Measurements from ENCODE around the gene ING5.

DNA sequence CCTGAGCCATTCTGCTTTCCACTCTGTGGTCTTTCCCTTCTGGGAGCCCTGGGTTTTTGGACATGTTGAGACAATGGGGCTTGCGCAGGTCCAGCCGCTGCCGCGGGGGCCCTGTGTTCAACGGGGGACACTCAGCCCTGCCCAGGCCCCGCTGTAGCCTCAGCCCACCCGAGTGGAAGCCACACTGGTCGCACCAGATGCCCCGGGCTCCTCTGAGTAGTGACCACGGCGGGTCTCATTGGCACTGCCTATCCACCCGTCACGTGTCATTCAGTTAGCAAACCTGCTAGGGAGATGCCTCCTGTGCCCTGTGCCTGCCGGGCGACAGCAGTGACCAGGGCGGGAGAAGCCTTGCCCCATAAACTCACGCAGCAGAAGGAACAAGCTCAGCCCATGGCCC is 51.7 kb downstream of the ING5 start:
- TF ChIP-seq, protein P1, sequence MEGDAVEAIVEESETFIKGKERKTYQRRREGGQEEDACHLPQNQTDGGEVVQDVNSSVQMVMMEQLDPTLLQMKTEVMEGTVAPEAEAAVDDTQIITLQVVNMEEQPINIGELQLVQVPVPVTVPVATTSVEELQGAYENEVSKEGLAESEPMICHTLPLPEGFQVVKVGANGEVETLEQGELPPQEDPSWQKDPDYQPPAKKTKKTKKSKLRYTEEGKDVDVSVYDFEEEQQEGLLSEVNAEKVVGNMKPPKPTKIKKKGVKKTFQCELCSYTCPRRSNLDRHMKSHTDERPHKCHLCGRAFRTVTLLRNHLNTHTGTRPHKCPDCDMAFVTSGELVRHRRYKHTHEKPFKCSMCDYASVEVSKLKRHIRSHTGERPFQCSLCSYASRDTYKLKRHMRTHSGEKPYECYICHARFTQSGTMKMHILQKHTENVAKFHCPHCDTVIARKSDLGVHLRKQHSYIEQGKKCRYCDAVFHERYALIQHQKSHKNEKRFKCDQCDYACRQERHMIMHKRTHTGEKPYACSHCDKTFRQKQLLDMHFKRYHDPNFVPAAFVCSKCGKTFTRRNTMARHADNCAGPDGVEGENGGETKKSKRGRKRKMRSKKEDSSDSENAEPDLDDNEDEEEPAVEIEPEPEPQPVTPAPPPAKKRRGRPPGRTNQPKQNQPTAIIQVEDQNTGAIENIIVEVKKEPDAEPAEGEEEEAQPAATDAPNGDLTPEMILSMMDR (IDR thresholded peaks at IDR 0.05 in 4 of 5, conservative IDR thresholded peaks at IDR 0.05 in 1 of 5), result no peak
- TF ChIP-seq POLR2A (IDR thresholded peaks at IDR 0.05), result no peak

Measured in gastrocnemius medialis (tissue), 4 donors.